AG10803 (cell line): ENCODE measurements around the gene SH3PXD2B.

Experiments used
- DNase-seq: peaks from one replicate; pipeline ENCODE4 v3.0.0; 2010; ENCODE audit warnings: low read depth
- H3K4me3 ChIP-seq: 2 replicates; pipeline ENCODE4 v1.5.1; 2011; ENCODE audit warnings: mild to moderate bottlenecking, low read length, control low read depth
- TF ChIP-seq, protein P1 (sequence below): conservative IDR thresholded peaks from 2 replicates; pipeline ENCODE4 v1.5.1; 2011; ENCODE audit warnings: mild to moderate bottlenecking, low read length, control low read depth, inconsistent platforms

SH3PXD2B gene

DNA sequence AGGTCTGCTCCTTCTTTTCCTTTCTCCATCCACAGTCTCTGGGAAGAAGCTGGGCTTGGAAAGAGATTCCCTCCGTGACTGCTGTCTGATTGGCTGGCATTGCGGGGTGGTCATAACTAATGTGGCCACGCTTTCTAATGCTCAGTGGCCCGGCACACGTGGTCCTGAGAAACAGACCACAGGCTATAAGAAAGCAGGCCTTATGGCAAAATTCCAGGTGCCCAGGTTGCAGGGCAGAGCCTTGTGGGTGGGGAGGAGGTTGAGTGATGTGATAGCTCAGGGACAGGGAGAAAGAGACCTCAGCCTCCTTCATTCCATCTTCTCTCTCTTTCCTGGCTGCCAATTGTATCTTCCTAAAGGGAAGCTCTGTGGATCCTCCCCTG lies 5.4 kb upstream of the SH3PXD2B start:
- DNase-seq: no peak
- no peak overlapping the region for H3K4me3 ChIP-seq
- TF ChIP-seq, protein P1, sequence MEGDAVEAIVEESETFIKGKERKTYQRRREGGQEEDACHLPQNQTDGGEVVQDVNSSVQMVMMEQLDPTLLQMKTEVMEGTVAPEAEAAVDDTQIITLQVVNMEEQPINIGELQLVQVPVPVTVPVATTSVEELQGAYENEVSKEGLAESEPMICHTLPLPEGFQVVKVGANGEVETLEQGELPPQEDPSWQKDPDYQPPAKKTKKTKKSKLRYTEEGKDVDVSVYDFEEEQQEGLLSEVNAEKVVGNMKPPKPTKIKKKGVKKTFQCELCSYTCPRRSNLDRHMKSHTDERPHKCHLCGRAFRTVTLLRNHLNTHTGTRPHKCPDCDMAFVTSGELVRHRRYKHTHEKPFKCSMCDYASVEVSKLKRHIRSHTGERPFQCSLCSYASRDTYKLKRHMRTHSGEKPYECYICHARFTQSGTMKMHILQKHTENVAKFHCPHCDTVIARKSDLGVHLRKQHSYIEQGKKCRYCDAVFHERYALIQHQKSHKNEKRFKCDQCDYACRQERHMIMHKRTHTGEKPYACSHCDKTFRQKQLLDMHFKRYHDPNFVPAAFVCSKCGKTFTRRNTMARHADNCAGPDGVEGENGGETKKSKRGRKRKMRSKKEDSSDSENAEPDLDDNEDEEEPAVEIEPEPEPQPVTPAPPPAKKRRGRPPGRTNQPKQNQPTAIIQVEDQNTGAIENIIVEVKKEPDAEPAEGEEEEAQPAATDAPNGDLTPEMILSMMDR: no peak

DNA sequence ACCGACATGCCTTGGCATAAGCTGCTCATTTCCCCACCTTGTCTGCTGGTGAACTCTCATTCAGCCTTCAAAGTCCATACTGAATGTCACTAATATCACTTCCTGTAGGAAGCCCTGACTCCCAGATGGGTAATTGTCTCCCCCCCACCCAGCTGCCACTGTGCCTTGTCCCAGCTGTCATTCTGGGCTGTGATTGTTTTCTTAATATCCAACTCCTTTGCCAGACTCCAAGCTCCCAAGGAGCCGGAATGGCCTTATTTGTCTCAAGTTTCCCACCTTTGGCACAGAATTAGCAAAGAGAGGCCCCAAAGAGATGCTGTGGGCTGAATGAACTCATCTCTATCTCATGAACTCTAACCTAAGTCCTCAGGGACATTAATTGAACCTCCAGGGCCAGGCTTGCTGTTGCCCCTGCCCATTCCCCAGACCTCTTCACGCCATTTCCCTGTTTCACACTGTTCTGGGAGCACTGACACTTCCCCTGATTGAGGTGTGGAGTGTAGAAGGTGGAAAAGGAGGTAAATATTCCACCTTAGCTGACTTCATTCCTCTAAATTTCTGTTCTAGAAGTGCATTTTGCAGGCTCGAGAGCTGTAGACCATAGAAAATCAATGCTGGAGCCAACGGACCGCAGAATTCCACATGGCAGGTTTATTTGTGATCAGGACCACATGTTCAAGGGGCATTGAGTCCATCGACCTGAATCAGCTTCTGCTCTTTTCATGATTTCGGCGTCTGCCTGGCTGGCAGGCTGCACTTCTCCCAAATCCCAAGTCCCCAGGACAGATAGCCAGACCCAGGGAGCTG lies 4.9 kb upstream of the SH3PXD2B start:
- no peak for DNase-seq
- TF ChIP-seq, protein P1: no peak

DNA sequence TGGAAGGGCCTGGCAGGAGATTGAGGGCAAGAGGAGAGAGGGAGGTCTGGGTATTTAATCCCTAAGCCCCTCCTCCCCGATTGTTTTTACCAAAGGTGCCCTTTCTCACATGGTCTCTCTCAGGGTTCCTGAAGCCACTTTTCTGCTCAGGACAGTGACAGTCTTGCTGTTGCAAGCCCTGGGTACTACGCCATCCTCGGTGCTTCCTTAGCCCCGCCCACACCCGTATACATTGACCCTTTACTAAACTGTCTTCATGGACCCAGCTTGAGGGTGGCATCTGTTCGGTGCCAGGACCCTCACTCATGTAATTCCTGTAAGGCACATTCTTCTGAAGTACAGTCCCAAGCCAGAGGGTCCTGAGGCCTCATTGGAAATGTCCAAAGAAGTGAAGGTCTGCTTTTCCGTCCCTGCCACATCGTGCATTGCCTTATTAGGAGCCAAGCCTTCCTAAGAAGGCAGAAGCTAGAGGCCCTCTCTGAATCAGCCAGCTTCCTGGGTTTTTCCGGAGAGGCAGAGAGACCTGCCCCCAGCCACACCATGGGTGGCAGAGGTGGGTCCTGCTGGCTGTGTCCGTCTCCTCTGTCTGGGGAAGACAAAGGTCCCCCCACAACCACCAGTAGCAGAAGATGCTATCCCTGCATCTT lies 1.9 kb upstream of the SH3PXD2B start:
- DNase-seq: no peak
- no peak overlapping the region for H3K4me3 ChIP-seq
- TF ChIP-seq, protein P1: no peak

More for the DNA sequence above, 4.9 kb upstream of the SH3PXD2B start:
- no peak overlapping the region for H3K4me3 ChIP-seq

DNA sequence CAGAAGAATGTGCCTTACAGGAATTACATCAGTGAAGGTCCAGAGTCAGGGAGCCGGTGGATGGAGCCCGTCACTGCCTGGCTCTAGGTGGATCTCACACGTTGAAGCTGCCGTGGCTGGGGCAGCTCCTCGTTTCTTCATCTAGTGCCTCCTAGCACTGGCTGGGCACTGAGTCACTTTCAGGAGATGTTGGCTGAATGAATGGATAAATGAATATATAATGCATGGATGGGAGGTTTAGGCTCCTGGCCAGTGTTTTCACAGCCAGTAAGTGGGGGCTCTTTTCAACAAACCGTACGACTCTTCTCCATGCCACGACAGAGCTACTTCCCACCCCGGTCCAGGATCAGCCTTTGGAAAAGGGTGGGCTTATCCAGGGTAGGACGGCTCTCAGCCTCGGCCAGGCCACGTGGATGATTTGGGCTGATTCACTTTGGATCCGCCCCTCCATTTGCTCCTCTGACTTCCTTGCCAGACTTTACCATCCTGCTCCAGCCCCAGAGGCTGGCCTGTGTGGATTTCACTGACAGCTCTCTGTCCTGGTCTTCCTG lies 1.3 kb upstream of the SH3PXD2B start:
- no peak overlapping the region; the same call in 1 of the 2 replicates for H3K4me3 ChIP-seq
- TF ChIP-seq, protein P1: no peak
- peak; percentile 56 for DNase-seq

DNA sequence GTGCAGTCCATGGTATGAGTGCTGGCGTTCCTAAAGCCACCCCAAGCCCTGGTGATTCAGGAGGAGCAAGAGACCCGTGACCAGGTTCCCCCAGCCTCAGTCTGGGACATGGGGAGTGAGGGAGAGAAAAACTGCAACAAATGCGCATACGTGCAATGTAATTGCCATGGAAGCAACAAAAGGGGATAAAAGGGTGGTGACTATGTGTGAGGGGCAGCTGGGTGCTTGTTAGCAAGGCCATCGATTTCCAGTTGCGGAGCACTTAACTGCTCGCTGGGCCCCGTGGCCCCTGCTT lies 709 bp upstream of the SH3PXD2B start:
- peak overlapping the region; percentile 62 for H3K4me3 ChIP-seq
- TF ChIP-seq, protein P1: no peak
- DNase-seq: no peak

DNA sequence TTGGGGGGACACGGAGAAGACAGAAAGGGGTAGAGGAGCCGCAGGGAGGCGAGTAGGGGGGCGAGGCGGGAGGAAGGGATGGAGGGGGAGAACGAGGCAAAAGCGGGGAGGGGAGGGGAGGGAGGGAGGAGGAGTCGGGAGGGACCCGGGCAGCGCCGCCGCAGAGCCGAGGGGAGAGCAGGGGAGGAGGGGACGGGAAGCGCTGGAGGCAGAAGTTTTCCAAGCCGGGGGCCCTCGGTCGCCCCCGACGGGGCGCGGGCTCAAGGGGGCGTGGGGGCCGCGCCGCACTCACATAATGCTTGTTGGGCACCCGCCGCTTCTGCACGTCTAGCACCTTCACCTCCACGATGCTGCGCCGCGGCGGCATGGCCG lies 353 bp downstream of the SH3PXD2B start:
- TF ChIP-seq, protein P1: no peak
- H3K4me3 ChIP-seq: peak overlapping the region; percentile 93
- no peak for DNase-seq
